GM19239 (cell line): ENCODE measurements around the gene C10orf88.
"Not testable (repeated sequence)": the region's sequence is repeated elsewhere in the genome, so short reads cannot be mapped to it uniquely, and the experiment has no call there.

Experiments used
- DNase-seq: peaks from one replicate; pipeline ENCODE4 v3.0.0; 2011; ENCODE audit warnings: low spot score; ENCODE audit not compliant: insufficient read length
- FAIRE-seq: peaks from 2 replicates; lab custom pipeline; 2011; peaks lifted over from hg19 to GRCh38; lab: Jason Lieb, UNC

C10orf88 gene

GRCh38 chr10:122966879-122967278 is 12.9 kb upstream of the C10orf88 start:
- no peak for DNase-seq
- FAIRE-seq = no peak

GRCh38 chr10:122962405-122962804 is 8.4 kb upstream of the C10orf88 start:
- DNase-seq (no peak), FAIRE-seq (no peak)

- DNase-seq (no peak), FAIRE-seq (no peak)
These were observed 3.4 kb upstream of the C10orf88 start for GRCh38 chr10:122957474-122957873.

- FAIRE-seq = no peak
These were observed 1.9 kb upstream of the C10orf88 start for GRCh38 chr10:122955892-122956291.

GRCh38 chr10:122954731-122955050 is 664 bp upstream of the C10orf88 start:
- no peak for DNase-seq
- no peak for FAIRE-seq

More at GRCh38 chr10:122955892-122956291, 1.9 kb upstream of the C10orf88 start:
- DNase-seq = no peak

- peak; percentile 4 for FAIRE-seq
These were observed 4.7 kb downstream of the C10orf88 start for GRCh38 chr10:122949296-122949695.

DNA sequence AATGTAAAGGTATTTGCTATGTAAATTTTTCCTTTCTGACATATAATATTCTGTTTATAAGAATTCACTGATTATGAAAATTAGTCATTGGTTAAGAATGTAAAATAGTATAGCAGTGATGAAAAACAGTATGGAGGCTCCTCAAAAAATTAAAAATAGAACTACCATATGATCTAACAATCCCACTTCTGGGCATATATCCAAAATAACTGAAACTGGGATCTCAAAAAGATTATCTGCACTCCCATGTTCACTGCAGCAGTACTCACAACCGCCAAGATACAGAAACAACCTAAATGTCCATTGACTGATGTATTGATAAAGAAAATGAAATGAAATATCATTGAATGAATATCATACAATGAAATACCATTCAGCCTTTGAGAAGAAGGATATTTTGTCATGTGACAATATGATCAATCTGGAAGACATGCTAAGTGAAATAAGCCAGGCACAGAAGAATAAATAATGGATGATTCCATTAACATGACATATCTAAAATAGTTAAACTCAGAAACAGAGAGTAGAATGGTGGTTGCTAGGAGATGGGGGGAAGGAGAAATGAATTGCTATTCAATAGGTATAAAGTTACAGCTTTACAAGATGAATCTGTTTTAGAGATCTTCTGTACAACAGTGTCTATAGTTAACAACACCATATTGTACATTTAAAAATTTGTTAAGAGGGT is 14.0 kb downstream of the C10orf88 start:
- no peak for DNase-seq
- FAIRE-seq = no peak

More at GRCh38 chr10:122949296-122949695, 4.7 kb downstream of the C10orf88 start:
- DNase-seq = no peak

GRCh38 chr10:122939133-122939855 is 14.7 kb downstream of the C10orf88 start:
- FAIRE-seq (no peak), DNase-seq (no peak)

- no peak for FAIRE-seq
These were observed 22.7 kb downstream of the C10orf88 start for GRCh38 chr10:122931088-122931906.

DNA sequence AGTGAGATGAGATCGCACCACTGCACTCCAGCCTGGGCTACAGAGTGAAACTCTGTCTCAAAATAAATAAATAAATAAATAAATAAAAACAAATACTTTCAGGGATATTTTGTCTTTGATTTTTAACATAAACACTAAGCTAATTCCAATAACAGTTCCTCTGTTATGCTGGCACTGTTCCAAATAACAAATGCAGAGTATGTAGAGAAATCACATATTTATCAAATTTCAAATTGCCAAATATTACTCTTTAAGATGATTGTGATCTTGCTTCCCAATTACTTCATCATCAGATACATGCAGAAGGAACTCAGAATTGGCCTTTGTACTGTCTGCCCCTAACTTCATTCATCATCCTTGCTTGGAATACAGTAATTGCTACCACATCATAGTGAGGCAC is 23.9 kb downstream of the C10orf88 start:
- FAIRE-seq (no peak), DNase-seq (no peak)

More at GRCh38 chr10:122931088-122931906, 22.7 kb downstream of the C10orf88 start:
- DNase-seq = no peak

- DNase-seq (no peak), FAIRE-seq (no peak)
These were observed 38.3 kb downstream of the C10orf88 start for GRCh38 chr10:122915700-122916099.

- FAIRE-seq (no peak), DNase-seq (peak; percentile 21)
These were observed 42.0 kb downstream of the C10orf88 start for GRCh38 chr10:122911889-122912484.

DNA sequence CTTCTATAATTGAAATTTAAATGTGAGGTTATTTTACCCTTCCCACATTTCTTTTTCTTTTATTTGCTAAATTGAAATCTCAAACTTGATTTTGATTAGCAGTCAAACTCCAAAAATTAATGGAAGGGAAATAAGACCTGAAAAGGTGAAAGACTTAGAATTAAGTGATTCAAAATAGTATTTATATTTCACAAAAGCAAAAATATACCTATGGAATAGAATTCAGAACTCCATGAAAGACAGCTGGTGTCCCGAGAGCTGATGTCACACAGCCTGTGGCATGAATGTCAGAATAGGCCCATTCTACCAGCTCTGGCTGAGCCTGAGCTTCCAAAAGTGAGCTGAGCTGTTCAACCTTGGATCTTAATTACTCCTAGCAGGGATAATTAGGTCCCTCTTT is 43.7 kb downstream of the C10orf88 start, which contains the start of gene FAM24A:
Gene FAM24A, plus strand, starts transcription at position 301 of the 400 bp plus-strand sequence. CDS start 1,025 bp downstream, outside the sequence.
- DNase-seq (no peak), FAIRE-seq (no peak)

DNA sequence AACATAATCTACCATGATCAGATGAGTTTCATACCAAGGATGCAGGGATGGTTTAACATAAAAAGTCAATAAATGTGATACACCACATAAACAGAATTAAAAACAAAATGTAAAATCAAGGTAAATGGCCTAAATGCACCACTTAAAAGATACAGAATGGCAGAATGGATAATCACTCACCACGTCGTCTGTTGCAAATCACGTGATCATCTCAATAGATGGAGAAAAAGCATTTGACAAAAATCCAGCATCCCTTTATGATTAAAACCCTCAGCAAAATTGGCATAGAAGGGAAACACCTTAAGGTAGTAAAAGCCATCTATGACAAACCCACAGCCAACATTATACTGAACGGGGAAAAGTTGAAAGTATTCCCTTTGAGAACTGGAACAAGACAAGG is 50.2 kb downstream of the C10orf88 start:
- DNase-seq, FAIRE-seq: not testable (repeated sequence)

DNA sequence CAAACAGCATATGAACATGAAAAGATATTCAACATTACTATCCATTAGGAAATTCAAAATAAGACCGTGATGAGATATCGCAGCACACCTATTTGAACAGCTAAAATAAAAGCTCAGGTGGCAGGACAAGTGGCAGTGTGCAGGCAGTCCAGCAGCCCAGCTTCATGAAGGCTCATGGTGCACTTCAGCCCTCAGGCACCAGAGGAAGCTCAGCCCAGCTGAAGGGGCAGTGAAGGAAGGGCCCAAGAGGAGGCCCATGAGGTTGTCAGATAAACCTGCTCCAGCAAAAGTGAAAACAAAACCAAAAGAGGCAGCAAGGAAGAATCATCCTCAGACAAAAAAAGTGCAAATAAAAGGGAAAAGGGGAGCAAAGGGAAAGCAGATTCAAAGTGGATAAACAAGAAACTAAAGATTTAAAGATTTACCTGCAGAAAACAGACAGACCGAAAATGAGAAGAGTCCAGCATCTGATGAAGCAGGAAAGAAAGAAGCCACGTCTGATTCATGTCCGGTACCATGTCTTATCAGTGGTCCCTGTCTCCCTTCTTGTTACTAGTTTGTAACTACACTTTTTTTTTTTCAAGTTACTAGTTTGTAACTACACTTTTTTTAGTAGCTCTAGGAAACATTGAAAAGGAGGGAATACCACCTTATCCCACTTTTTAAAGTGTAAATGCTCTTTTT is 59.6 kb downstream of the C10orf88 start:
- FAIRE-seq (peak; percentile 60), DNase-seq (no peak)

GRCh38 chr10:122884166-122884565 is 69.9 kb downstream of the C10orf88 start:
- FAIRE-seq = no peak

DNA sequence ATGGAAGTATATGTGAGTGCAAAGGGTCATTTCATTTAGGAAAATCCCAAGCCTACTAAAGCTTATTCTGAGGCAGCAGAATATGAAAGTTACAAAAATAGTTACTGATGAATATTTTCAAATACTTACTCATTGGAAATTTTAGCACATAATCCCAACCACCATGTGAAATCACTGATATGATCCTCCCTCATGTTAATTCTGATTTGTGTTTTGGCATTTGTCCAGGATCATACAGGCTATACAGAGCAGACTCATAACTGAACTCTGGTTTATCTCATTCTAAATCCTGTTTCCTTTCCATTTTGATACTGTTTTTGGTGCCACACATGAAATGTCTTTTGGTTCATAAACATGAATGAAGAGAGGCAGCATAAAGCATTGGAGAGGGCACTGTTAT is 71.3 kb downstream of the C10orf88 start:
- no peak for FAIRE-seq
- DNase-seq = no peak

More at GRCh38 chr10:122884166-122884565, 69.9 kb downstream of the C10orf88 start:
- no peak for DNase-seq
